GM12891 (cell line): Measurements from ENCODE around the gene FOXK1.

ENCODE experiments used
- POLR2A ChIP-seq: IDR thresholded peaks from 2 replicates; pipeline ENCODE4 v1.6.1; 2011; ENCODE audit warnings: low read depth, low read length, control low read depth
- POLR2AphosphoS5 ChIP-seq: IDR thresholded peaks from 2 replicates; pipeline ENCODE4 v1.6.1; 2011; ENCODE audit warnings: low read depth, low read length, control low read depth
- TAF1 ChIP-seq: IDR thresholded peaks from 2 replicates; pipeline ENCODE4 v1.6.1; 2011; ENCODE audit warnings: low read depth, low read length, control low read depth

DNA sequence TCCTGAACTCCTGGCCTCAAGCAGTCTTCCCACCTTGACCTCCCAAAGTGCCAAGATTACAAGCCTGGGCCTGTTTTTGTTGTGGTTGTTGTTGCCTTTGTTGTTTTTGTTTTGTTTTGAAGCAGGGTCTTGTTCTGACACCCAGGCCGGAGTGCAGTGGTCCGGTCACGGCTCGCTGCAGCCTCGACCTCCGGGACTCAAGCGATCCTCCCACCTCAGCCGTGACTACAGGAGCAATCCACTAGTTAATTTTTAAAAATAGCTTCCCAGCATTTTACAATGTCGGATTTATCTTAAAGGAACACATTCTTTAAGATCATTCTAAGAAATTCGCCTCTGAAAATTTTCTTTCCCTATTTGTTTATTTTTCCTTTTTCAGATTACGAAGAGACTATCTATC lies 65.7 kb downstream of the FOXK1 start:
- TF ChIP-seq POLR2A (no peak), POLR2AphosphoS5 (no peak), TAF1 (no peak)
